ENCODE data around the gene SLC35A3.
"Not testable (repeated sequence)": the region's sequence is repeated elsewhere in the genome, so short reads cannot be mapped to it uniquely, and the experiment has no call there.

The SLC35A3 gene

DNA sequence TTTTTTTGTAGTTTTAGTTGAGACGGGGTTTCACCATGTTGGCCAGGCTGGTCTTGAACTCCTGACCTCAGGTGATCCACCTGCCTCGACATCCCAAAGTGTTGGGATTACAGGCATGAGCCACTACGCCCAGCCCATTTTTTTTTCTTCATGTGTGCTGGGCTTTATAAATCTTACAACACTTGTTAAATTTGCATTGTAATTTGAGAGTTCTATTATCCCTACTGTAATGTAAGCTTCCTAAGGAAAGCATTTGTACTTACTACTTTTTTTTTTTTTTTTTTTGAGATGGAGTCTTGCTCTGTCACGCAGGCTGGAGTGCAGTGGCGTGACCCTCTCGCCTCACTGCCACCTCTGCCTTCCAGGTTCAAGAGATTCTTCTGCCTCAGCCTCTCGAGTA, 2.3 kb downstream of the SLC35A3 start:
- not testable (repeated sequence) for DNase-seq (ENCODE audit: low read depth)

DNA sequence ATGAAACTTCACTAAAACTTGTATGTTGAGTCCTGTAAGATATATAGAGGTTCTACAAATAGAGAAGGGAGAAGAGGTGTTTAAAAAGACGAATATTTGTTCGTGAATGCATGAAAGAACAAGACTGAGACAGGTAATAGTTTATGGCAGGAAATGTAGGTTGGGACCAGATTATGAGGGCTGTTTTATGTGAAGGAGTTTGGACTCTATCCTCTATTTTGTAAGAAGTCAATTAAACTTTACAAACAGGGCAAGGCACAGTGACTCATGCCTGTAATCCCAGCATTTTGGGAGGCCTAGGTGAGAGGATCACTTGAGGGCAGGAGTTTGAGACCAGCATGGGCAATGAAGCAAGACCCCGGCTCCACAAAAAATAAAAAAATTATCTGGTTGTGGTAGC, 5.7 kb downstream of the SLC35A3 start:
- DNase-seq (ENCODE audit: low read depth), result no peak

DNA sequence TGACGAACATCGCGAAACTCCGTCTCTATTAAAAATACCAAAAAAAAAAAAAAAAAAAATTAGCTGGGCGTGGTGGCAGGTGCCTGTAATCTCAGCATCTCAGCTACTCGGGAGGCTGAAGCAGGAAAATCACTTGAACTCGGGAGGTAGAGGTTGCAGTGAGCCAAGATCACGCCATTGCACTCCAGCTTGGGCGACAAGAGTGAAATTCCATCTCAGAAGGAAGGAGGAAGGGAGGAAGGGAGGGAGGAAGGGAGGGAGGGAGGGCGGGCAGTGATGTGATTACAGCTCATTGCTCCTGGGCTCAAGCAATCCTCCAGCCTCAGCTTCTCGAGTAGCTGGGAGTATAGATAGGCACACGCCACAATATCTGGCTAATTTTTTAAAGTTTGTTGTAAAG, 7.5 kb downstream of the SLC35A3 start:
- DNase-seq (ENCODE audit: low read depth), result not testable (repeated sequence)

DNA sequence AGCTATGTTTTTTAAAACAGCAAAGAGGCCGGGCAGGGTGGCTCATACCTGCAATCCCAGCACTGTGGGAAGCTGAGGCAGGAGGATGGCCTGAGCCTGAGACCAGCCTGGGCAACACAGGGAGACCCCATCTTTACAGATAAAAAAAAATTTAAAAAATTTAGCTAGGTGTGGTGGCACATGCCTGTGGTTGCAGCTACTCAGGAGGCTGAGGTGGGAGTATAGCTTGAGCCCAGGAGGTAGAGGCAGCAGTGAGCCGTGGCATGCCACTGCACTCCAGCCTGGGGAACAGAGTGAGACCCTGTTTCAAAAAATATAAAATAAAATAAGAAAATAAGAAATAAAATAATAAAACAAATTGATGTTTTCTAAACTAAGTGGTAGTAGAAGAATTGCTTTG, 8.4 kb downstream of the SLC35A3 start:
- DNase-seq (ENCODE audit: low read depth), result no peak

DNA sequence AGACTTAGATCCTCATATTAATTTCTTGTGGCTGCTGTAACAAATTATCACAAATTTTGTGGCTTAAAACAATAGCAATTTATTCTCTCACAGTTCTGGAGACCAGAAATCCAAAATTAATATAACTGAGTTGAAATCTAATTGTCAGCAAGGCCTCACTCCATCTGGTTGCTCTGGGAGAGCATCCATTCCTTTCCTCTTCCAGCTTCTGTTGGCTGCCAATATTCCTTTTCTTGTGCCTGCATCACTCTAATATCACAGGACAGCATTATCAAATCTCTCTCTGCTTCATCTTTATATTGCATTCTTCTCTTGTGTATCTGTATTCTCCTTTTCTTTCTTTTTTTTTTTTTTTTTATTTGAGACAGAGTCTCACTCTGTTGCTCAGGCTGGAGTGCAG, 9.3 kb downstream of the SLC35A3 start:
- DNase-seq (ENCODE audit: low read depth), result no peak

DNA sequence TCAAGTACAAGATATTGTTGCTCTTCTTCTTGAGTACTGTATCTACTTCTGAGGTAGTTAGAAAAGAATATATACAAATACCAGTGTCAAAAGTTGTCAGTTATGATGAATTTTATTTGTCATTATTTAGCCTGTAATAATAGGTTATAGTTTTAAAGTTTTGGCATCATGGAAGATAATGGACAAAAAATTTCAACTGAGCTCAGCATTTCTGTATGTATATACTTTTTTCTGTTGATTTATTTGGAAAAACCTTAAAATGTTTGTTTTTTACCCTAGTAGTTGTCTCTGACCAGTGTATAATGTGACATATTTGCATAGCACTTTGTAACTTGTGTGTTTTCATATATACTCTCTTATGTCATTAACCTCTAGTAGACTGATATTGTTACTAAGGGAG, 11.1 kb downstream of the SLC35A3 start:
- no peak for DNase-seq (ENCODE audit: low read depth)

DNA sequence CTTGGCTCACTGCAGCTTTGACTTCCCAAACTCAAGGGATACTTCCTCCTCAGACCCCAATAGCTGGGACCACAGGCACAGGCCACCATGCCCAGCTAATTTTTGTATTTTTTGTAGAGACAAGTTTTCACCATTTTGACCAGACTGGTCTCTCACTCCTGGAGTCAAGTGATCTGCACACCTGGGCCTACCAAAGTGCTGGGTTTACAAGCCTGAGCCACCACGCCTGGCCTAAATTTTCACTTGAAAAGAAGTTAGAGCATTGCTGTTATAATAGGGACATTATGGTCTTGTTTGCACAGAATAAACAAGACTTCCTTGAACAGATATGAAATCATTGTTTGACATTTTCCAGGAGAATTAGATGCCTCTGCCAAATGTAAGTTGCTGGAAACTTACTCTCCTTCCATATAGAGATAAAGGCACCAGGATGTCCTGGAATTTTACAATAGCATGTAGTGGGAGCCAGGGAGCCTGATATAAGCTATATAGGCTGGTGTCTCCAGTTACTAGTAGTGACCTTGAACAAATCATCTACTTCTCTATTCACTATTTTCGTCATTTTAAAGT, 16.9 kb downstream of the SLC35A3 start:
- DNase-seq (ENCODE audit: low read depth), result no peak

DNA sequence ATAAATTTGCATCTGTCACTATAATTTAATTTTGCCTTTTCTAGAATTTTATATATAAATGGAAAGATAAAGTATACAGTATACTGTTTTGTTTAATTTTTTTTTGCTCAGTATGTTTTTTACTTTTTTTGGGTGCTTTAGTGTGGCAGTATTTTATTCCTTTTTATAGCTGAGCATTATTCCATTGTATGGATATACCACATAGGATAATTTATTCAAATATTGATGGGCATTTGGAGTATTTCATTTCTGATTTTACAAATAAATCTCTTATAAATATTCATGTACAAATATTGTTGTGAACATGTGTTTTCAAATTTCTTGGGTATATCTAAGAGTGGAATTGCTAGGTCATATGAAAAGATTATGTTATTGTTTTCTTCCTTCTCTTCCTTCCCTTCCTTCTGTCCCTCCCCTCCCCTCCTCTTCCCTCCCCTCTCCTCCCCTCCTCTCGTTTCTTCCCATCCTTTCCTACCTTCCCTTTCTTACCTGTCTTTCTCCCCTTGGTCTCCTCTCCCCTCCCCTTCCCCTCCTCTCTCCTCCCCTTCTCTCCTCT, 18.5 kb downstream of the SLC35A3 start:
- no peak for DNase-seq (ENCODE audit: low read depth)

DNA sequence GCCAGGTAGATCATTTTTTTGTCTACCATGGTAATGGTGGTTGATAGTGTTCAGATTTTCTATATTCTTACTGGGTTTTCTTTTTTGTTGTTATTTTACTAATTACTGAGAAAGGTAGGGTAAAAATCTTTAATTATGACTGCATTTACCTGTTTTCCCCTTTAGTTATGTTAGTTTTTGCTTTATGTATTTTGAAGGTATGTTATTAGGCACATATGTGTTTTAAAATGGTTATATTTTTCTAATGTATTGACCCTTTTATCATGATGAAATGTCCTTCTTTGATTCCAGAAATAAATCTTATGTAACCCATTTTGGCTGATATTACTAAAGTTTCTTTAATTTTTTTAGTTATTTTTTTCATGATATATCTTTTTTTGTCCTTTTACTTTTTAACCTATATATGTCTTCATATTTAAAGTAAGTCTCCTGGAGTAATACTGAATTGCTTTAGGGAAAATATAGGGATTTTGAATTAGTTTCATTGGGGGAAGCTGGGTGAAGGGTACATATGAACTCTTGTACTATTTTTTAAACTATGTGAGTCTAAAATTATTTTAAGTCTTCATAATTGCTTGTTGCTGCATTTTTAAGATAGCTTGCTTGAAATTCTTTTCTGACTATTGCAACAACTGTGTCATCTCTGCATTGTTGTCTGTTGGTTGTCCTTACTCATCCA, 22.4 kb downstream of the SLC35A3 start:
- DNase-seq (ENCODE audit: low read depth), result no peak

DNA sequence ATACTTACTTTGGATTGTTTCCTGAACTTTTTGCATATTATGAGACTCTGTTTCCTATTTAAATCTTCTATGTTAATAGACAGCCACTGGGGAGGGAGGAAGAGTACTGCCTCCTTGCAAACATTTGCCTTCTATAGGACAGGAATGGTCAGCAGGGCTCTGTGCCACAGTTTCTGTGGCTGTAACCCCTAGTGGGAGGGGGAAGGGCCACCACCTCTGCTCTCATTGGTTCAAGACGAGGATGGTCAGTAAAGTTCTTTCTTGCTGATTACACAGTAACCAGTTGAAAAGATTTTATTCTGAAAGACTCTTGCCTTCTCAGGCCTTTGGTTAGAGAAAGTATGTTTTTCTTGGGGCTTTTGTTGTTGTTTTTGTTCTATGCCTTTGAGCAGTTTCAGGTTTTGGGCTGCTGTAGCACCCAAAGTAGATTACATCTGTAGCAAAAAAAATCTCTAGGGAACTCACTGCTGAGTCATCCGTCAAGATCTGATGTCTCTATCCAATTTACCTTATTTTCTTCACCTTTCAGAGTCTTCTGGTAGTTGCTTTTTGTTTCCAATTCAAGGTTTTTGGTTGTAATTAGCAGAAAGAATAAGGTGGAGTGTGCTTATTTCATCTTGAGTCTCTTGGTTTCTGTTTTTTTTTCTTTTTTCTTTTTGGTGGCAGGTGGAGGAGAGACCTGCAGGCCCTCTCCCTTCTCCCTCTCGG, 23.1 kb downstream of the SLC35A3 start:
- DNase-seq (ENCODE audit: low read depth), result no peak

DNA sequence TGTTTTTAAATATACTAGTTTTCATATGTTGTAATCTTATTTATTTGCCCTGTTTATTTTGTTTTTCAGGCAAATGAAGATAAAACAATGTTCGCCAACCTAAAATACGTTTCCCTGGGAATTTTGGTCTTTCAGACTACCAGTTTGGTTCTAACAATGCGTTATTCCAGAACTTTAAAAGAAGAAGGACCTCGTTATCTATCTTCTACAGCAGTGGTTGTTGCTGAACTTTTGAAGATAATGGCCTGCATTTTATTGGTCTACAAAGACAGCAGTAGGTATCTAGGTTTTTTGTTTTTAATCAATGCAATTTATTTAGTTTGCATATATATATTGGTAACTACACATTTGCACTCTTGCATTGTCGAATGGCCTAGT, 23.7 kb downstream of the SLC35A3 start:
- DNase-seq (ENCODE audit: low read depth), result no peak

DNA sequence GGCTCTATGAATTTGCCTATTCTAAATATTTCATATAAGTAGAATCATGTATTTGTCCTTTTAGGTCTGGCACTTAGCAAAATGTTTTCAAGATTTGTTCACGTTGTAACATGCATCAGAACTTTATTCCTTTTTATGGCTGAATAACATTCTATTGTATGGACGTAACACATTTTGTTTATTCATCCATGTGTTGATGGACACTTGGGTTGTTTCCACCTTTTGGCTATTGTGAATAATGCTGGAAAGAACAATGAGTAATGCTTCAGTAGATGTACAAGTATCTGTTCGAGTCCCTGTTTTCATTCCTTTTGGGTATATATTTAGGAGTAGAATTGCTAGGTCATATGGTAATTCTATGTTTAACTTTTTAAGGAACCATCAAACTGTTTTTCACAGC, 24.7 kb downstream of the SLC35A3 start:
- DNase-seq (ENCODE audit: low read depth), result no peak

DNA sequence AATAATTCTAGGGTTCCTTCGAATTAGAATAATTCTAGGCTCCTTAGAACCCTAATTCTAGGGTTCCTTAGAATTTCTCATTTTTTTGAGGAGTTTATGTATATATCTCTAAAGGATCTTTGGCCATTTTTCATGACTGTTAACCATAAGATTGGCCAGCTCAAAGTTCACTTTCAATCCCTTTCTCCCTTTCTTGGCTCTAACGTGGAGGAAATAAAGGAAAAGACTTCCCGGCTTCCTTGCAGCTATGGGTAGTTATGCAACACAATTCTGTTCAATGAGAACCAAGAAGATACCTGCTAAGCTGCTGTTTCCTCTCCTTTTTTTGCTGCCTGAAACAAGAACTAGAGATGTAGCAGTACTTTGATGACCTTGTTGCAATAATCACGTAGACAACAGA, 27.2 kb downstream of the SLC35A3 start:
- no peak for DNase-seq (ENCODE audit: low read depth)

DNA sequence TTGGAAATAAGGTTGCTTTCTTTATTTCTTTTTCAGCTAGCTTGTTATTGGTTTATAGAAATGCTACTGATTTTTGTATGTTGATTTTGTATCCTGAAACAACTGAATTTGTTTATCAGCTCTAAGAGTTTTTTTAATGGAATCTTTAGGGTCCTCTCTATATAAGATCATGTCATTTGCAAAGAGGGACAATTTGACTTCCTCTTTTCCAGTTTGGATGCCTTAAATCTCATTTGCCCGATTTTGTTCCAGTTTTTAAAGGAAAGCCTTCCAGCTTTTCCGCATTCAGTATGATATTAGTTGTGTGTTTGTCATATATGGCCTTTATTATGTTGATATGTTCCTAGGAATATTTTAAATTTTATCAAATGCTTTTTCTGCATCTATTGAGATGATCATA, 31.7 kb downstream of the SLC35A3 start:
- DNase-seq (ENCODE audit: low read depth), result no peak

DNA sequence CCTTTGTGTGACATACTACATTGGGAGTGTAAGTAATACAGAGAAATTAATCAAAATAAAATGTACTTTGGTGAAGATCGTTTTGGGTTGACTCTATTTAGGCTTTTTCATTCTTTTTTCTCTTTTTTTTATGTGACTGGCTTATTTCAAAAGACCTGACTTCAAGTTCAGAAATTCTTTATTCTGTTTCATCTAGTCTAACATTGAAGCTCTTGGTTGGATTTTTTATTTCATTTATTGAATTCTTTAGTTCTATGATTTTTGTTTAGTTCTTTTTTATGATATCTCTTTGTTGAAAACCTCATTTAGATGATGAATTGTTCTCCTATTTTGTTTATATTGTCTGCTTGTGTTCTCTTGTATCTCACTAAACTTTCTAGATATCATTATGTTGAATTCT, 35.6 kb downstream of the SLC35A3 start:
- no peak for DNase-seq (ENCODE audit: low read depth)

DNA sequence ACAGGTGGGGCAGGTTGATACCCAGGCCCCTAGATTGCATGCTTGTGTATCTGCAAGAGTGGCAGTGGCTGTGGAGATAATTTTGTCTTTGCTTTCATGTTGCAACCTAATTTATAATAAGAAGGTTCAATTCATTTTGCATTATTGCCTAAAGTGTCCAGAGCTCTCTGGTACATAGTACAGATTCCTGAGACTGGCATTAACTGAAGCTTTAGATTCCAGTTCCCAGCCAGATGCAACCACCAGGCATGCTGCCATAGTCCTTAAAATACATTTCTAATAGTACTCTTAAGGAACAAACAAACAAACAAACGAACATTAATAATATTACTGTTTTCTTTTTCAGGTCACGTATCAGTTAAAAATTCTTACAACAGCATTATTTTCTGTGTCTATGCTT, 36.9 kb downstream of the SLC35A3 start:
- DNase-seq (ENCODE audit: low read depth), result no peak

DNA sequence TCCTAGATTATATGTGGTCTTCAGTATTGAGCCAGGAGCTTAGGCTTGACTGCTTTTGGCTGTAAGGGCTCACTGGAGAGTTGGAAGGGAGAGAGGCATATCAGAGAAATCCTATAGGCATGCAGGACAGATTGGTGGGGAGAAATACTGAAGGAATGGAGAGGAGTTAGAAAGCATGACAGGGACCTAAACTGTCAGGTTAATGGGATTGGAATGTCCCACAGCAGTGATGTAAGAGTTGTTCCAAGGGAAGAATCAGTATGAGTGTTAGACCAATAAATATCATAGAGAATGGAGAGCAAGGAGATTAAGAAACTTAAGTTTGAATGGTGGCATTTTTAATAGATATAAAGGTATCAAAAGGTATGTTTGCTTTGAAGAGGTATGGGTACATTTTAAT, 39.7 kb downstream of the SLC35A3 start:
- DNase-seq (ENCODE audit: low read depth), result no peak

DNA sequence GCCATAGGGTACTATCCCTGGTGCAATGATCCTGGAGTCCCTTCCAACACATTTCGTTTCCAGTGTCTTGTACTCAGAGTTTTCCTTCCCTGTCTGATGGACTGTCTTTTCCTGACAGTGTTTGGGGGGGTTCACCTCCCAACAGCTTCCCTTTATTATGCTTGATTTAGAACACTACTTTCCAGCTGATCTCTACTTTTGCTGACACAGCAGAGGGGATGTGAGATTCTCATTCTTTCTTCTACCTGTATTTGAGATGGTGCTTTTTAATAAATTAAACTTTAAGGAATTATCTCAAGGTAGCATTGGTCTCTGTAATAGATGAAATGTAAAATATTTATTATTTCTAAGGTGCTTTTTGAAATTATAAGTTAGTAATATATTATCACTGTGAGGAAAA, 41.0 kb downstream of the SLC35A3 start:
- no peak for DNase-seq (ENCODE audit: low read depth)

DNA sequence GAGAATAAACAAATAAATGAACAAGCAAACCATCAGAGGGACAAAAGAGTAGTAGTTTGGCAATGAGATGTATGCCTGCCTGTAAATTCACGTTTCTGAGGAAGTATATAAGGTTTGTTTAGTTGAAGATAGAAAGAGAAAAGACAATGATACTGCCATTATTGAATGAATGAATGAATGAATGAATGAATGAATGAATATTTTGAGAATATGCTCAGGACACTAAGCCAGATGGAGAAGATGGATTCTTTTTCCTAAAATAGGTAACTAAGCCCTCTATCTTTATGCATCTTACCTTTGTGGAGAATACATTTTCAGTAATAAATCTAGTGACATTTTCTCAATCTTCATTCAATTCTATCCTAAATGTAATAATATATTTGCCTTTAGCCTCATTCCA, 49.4 kb downstream of the SLC35A3 start:
- no peak for DNase-seq (ENCODE audit: low read depth)

DNA sequence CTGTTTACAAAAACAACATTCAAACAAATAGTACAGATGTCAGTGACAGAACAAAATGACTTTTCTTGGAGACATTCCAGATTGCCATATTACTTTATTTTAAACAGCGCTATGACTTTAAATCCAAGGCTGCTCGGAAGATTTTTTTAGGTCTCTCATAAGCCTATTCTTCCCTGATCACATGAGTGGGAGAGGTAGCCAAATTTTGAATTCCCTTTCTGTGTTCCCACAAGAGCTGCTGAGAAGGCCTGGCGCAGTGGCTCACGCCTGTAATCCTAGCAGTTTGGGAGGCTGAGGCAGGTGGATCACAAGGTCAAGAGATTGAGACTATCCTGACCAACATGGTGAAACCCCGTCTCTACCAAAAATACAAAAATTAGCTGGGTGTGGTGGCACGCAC, 53.7 kb downstream of the SLC35A3 start:
- DNase-seq (ENCODE audit: low read depth), result no peak

DNA sequence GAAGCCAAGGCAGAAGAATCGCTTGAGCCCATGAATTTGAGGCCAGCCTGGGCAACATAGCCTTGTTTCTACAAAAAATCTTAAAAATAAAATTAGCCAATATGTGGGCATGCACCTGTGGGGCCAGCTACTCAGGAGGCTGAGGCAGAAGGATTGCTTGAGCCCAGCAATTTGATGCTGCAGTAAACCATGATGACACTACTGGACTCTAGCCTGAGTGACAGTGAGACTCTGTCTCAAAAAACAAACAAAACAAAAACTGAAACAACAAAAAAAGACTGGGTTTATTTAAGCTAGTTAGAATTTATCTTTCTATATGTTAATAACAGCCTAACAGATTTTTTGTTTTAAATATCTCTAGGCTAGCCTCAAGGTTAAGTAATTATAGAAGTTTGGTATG, 57.4 kb downstream of the SLC35A3 start:
- no peak for DNase-seq (ENCODE audit: low read depth)

DNA sequence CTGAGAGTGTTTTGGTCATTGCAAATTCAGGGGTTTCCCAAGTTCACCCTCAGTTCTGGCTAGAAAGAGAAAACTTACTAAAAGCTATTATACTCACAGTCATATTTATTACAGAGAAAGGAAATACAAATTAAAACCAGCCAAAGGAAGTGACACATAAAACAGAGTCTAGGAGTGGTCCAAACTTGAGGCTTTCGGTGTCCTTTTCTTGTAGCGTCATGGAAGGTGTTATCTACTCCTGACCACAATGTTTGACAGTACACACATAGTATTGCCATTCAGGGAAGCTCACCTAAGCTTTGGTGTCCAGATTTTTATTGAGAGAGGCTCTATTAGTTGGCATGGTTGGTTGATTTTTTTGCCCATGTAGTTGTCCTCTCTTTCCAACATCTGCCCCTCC, 59.0 kb downstream of the SLC35A3 start:
- DNase-seq (ENCODE audit: low read depth), result no peak

DNA sequence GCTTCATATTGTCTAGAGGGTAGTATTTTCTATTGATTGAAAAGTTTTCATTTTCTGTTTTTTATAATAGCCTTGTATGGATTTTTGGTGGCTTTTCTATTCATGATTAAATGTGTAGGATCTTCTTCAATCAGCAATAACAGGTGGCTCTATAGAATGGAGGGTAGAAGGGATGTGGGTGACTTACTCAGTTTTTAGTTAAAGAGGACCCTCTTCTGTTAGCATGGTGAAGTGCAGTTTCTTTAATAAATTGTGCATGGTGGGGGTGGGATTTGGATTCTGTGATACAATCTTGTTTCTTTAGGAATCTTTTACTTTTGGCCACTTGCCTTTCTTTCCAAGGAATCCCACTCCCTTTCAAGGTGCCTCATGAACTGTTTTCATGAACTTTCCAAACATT, 64.7 kb downstream of the SLC35A3 start:
- DNase-seq (ENCODE audit: low read depth), result no peak

DNA sequence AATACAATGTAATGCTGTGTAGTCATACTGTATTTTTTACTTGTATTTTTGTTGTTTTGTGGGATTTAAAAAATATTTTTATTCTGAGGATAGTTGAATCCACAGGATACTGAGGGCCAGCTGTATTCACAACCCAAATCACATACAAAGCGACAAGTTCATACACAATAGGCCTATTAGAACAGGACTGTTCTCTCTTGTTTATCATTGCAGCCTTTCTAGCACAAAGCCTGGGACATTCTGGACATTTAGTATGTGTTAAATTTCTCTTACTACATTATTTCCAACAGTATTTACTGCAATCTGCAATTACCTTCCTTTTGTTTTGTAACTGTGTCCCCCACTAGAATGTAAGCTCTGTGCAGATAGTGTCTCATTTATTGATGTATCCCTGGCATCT, 65.4 kb downstream of the SLC35A3 start:
- DNase-seq (ENCODE audit: low read depth), result no peak

All from HS-27A (cell line).